Upper lobe of left lung (tissue), 4 donors: Measurements from ENCODE around the gene KIF25.

Experiments used
- CTCF ChIP-seq, 6 experiments: fragments of 450-650 bp in 4 of 6; fragments of 200-600 bp in 2 of 6; sonication (generic) in 2 of 6; IDR thresholded peaks; one replicate each; pipeline ENCODE4 v1.5.1; 2016 to 2019; ENCODE audit warnings: antibody characterized with exemption in 6 of 6
- POLR2A ChIP-seq, 4 donors: fragments of 450-650 bp; IDR thresholded peaks; one replicate each; pipeline ENCODE4 v1.5.1; 2016 to 2017; ENCODE audit warnings: antibody characterized with exemption in 4 of 4, mild to moderate bottlenecking in 2 of 4
- POLR2AphosphoS5 ChIP-seq, 2 donors: sonication (generic); formaldehyde crosslinking; IDR thresholded peaks; one replicate each; pipeline ENCODE4 v1.5.1; 2017; ENCODE audit warnings: antibody characterized with exemption in 2 of 2

DNA sequence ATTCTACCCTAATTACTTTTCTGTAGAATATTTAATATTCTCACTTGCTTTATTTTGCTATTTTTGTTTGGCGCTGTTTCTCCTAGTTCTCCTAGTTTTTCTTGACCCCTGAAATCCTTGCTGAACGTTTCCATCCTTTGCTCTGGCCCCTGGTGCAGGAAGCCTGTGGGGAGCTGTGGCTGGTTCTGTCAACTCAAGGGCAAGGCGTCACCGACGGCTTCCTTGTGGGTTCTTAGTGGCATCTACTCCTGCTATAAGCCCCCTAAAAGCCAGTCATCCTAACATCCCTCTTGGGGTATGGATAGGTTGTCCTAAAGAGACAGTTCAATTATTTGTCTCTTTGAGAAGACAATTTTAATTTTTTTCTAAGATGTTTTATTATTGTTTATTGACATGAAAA lies 36.9 kb upstream of the KIF25 start:
- TF ChIP-seq CTCF (IDR thresholded peaks at IDR 0.05) (no peak), POLR2A (IDR thresholded peaks at IDR 0.05) (no peak), POLR2AphosphoS5 (IDR thresholded peaks at IDR 0.05) (no peak)
